ENCODE measurements around the gene AMPD3. TPM values are rescaled to one million over a fixed set of nuclear protein-coding genes. Genes with fewer than 3 reads are reported as not detected.

Gene AMPD3
- total RNA-seq, 1 experiment from 2014 or later = 5.9 TPM

- Histone ChIP-seq H4K20me1 (ENCODE audit: control insufficient read depth, insufficient read depth, insufficient read length) (no peaks in the 10 kb centered on the region), H2BK5ac (ENCODE audit: insufficient read length, low read length) (no peak overlapping the region), H2BK15ac (ENCODE audit: low read depth, low read length) (no peak overlapping the region), H3K56ac (ENCODE audit: insufficient read length, low read depth, low read length) (no peak overlapping the region), H3K9ac (ENCODE audit: extremely low read depth, insufficient read length, low read length) (no peak overlapping the region), H3K23ac (ENCODE audit: insufficient read length, low read depth, low read length) (no peak overlapping the region), H3K79me1 (ENCODE audit: insufficient read depth, low read depth, low read length, poor library complexity, severe bottlenecking) (no peaks in the 10 kb centered on the region), H3K4me1 (ENCODE audit: insufficient read depth, low read length) (no peaks in the 10 kb centered on the region), H3K27me3 (ENCODE audit: insufficient read depth, low read length) (no peaks in the 10 kb centered on the region), H3K4me2 (ENCODE audit: insufficient read depth, insufficient read length, low read length) (no peak overlapping the region), H2BK12ac (ENCODE audit: insufficient read length, low read depth, low read length) (no peak overlapping the region), H2AK5ac (ENCODE audit: insufficient read length, low read length) (no peak overlapping the region), H3K23me2 (ENCODE audit: insufficient read length, low read depth, low read length, poor library complexity, severe bottlenecking) (no peaks in the 10 kb centered on the region), H2BK120ac (ENCODE audit: low read depth, low read length, poor library complexity, severe bottlenecking) (no peak overlapping the region), H3K4ac (ENCODE audit: low read depth, low read length) (no peak overlapping the region), H3K14ac (ENCODE audit: insufficient read depth, low read length) (no peak overlapping the region), H4K5ac (ENCODE audit: insufficient read length, low read depth, low read length) (no peak overlapping the region), H3K79me2 (ENCODE audit: insufficient read depth, low read length) (no peaks in the 10 kb centered on the region), H3K27ac (ENCODE audit: insufficient read length, low read depth, low read length) (no peak overlapping the region), H4K91ac (ENCODE audit: insufficient read length, low read depth, low read length) (no peak overlapping the region), H3T11ph (ENCODE audit: low read length) (no peak overlapping the region), H4K8ac (replicated peaks; ENCODE audit: insufficient read length, low read depth, low read length) (no peak overlapping the region), H3K9me3 (ENCODE audit: control insufficient read depth, low read depth, low read length) (no peaks in the 10 kb centered on the region), H3K18ac (ENCODE audit: insufficient read length, low read depth, low read length) (no peak overlapping the region), H2BK20ac (ENCODE audit: low read depth, low read length, poor library complexity, severe bottlenecking) (no peak overlapping the region), H2AFZ (ENCODE audit: low read length) (no peak overlapping the region)
- no peaks in the 10 kb centered on the region for H3K27me3 Mint-ChIP-seq (ENCODE audit: low read depth)
- peaks cover 0 to 36% (median 24%) of the 10 kb centered on the region in 3 experiments; a peak in 4 of 7 replicates for H3K36me3 Mint-ChIP-seq (ENCODE audit: insufficient read depth in 1 of 3, low read depth in 3 of 3)
- no peak for TF ChIP-seq CTCF (conservative IDR thresholded peaks at IDR 0.05)
- no peaks in the 10 kb centered on the region for H3K4me1 Mint-ChIP-seq
- DNase-seq = no peak
- whole genome bisulfite sequencing (ENCODE audit: extremely low coverage, insufficient read length, low lambda C conversion rate) = no CpG with 5 or more reads among the region's 2 CpGs
- H3K27ac Mint-ChIP-seq = no peak overlapping the region
- no peak overlapping the region for H3K4me3 Mint-ChIP-seq
- no peaks in the 10 kb centered on the region for H3K9me3 Mint-ChIP-seq
Observed at GRCh38 chr11:10529279-10529678, 74.2 kb downstream of the AMPD3 start.
